A673 (cell line): ENCODE results near the gene SRSF8.

Experiments
- CTCF ChIP-seq: fragments of 300-800, 200-600 bp; sonication (generic); conservative IDR thresholded peaks from 2 replicates; pipeline ENCODE4 v1.5.1; 2017; ENCODE audit warnings: low read depth, mild to moderate bottlenecking, antibody characterized with exemption, low read length, moderate library complexity, mixed read lengths
- EZH2 ChIP-seq: fragments of 200-600 bp; sonication (generic); IDR thresholded peaks from 2 replicates; pipeline ENCODE4 v1.6.1; 2017; ENCODE audit warnings: borderline replicate concordance, low read depth, mild to moderate bottlenecking, mixed read lengths, antibody characterized with exemption, low read length; ENCODE audit not compliant: poor library complexity, severe bottlenecking

DNA sequence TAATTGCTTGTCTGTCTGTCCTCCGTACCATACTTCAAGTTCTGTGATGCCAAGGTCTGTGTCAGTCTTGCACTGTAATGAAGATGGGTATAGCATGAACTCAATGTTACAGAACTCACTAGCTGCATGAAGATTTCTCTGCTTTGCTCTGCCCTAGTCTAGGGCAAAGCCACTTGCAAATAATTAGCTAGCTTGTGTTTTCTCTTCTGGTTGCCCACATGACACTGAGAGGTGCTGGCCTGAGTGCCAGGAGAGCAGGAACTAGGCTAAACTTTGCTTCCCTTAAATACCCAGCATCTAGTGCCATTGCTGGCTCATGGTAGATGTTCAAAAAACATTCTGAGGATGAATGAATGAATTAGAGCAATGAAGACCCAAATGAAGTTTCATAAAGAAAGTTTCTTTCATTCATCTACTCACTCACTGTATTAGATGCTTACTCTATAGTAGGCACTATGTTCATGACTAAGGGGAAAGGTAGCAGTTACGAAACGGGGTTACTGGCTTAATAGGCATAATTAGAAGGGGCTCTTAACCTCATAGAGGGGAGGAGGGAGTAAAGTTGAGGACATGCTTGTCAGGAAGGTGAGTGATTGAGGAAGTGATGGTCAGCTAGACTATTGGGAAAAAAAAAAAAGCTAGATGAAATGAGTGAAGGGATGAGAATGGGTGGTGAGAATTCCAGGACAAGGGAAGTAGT, 18.5 kb downstream of the SRSF8 start:
- no peak for TF ChIP-seq CTCF
- TF ChIP-seq EZH2, result no peak
